CD14-positive monocyte (primary cell): Measurements from ENCODE around the gene HINFP. TPM values are rescaled to one million over a fixed set of nuclear protein-coding genes. Genes with fewer than 3 reads are reported as not detected.

Experiments used
- DNase-seq, 3 donors: peaks; one replicate each; pipeline ENCODE4 v3.0.0-alpha.2; 2011 to 2022
- H2AFZ ChIP-seq: 2 replicates; pipeline ENCODE4 v1.6.0; 2012; ENCODE audit warnings: mild to moderate bottlenecking, low read depth, low read length, inconsistent platforms; ENCODE audit not compliant: insufficient read depth, poor library complexity, severe bottlenecking
- H3K27ac ChIP-seq, 2 donors: 1 replicate in 1 of 2; 2 replicates in 1 of 2; pipeline ENCODE4 v1.5.1; 2012 to 2013; ENCODE audit warnings: low read length in 2 of 2, control low read depth in 1 of 2, inconsistent platforms in 1 of 2, low read depth in 1 of 2, mild to moderate bottlenecking in 1 of 2
- H3K27me3 ChIP-seq, 2 donors: one replicate each; pipeline versions ENCODE4 v1.6.0 to v1.6.1; 2011 to 2013; ENCODE audit warnings: low read length in 2 of 2; ENCODE audit not compliant: control insufficient read depth in 2 of 2, insufficient read depth in 2 of 2
- H3K36me3 ChIP-seq, 2 donors: replicated peaks in 1 of 2; 1 replicate in 1 of 2; 2 replicates in 1 of 2; pipeline versions ENCODE4 v1.5.1 to v1.6.1; 2012 to 2013; ENCODE audit warnings: low read length in 2 of 2, control low read depth in 1 of 2, inconsistent platforms in 1 of 2, mild to moderate bottlenecking in 1 of 2; ENCODE audit not compliant: insufficient read depth in 2 of 2, control insufficient read depth in 1 of 2
- H3K4me1 ChIP-seq, 2 donors: 1 replicate in 1 of 2; 2 replicates in 1 of 2; pipeline versions ENCODE4 v1.5.1 to v1.6.1; 2012 to 2013; ENCODE audit warnings: low read length in 2 of 2, control low read depth in 1 of 2, inconsistent platforms in 1 of 2, mild to moderate bottlenecking in 1 of 2, moderate library complexity in 1 of 2; ENCODE audit not compliant: insufficient read depth in 2 of 2, control insufficient read depth in 1 of 2
- H3K4me2 ChIP-seq: replicated peaks from 2 replicates; pipeline ENCODE3; 2012; ENCODE audit warnings: low read length, moderate library complexity, mild to moderate bottlenecking; ENCODE audit not compliant: poor library complexity, severe bottlenecking; ENCODE audit errors: extremely low read depth
- H3K4me3 ChIP-seq, 3 experiments: fragments of 200-600 bp in 1 of 3; sonication (generic) in 1 of 3; replicated peaks in 1 of 3; 1 replicate in 2 of 3; 2 replicates in 1 of 3; pipeline ENCODE4 v1.5.1; 2011 to 2013; ENCODE audit warnings: low read length in 3 of 3, mild to moderate bottlenecking in 3 of 3, control low read depth in 2 of 3, low read depth in 2 of 3, inconsistent platforms in 1 of 3, moderate library complexity in 1 of 3
- H3K79me2 ChIP-seq: 2 replicates; pipeline ENCODE4 v1.6.0; 2012; ENCODE audit warnings: mild to moderate bottlenecking, control low read depth, inconsistent platforms, low read length, moderate library complexity; ENCODE audit not compliant: insufficient read depth
- H3K9ac ChIP-seq: 2 replicates; pipeline ENCODE4 v1.6.0; 2017; ENCODE audit warnings: low read length, mild to moderate bottlenecking; ENCODE audit not compliant: insufficient read depth, poor library complexity, severe bottlenecking
- H3K9me3 ChIP-seq, 2 donors: replicated peaks in 1 of 2; 1 replicate in 1 of 2; 2 replicates in 1 of 2; pipeline versions ENCODE4 v1.5.1 to v1.6.1; 2012 to 2013; ENCODE audit warnings: low read length in 2 of 2, control low read depth in 1 of 2; ENCODE audit not compliant: control insufficient read depth in 1 of 2, insufficient read depth in 1 of 2
- H4K20me1 ChIP-seq: 2 replicates; pipeline ENCODE4 v1.6.0; 2012; ENCODE audit warnings: mild to moderate bottlenecking, low read length, control low read depth, moderate library complexity; ENCODE audit not compliant: insufficient read depth
- H3K27ac Mint-ChIP-seq, 7 donors: one replicate each; pipeline ENCODE4 v1.8.0; 2020; ENCODE audit warnings: mild to moderate bottlenecking in 7 of 7, mixed read lengths in 7 of 7, moderate library complexity in 6 of 7, inconsistent platforms in 2 of 7
- H3K27me3 Mint-ChIP-seq, 3 donors: one replicate each; pipeline ENCODE4 v1.8.0; 2021 to 2022; ENCODE audit warnings: low read depth in 3 of 3, mild to moderate bottlenecking in 3 of 3, mixed read lengths in 3 of 3, moderate library complexity in 3 of 3, inconsistent platforms in 1 of 3
- H3K36me3 Mint-ChIP-seq, 2 donors: one replicate each; pipeline ENCODE4 v1.8.0; 2020; ENCODE audit warnings: mixed read lengths in 2 of 2, inconsistent platforms in 1 of 2, mild to moderate bottlenecking in 1 of 2
- H3K4me1 Mint-ChIP-seq: one replicate; pipeline ENCODE4 v1.8.0; 2020; ENCODE audit warnings: mild to moderate bottlenecking, mixed read lengths
- H3K4me3 Mint-ChIP-seq, 2 donors: one replicate each; pipeline ENCODE4 v1.8.0; 2020; ENCODE audit warnings: mild to moderate bottlenecking in 2 of 2, mixed read lengths in 2 of 2, moderate library complexity in 1 of 2
- H3K9me3 Mint-ChIP-seq, 7 donors: one replicate each; pipeline ENCODE4 v1.8.0; 2020 to 2022; ENCODE audit warnings: mixed read lengths in 7 of 7, mild to moderate bottlenecking in 6 of 7, moderate library complexity in 6 of 7, inconsistent platforms in 2 of 7
- WGBS: methylation state at CpG from one replicate; pipeline ENCODE4 v1.1.5; 2013; ENCODE audit warnings: missing lambda C conversion rate; ENCODE audit not compliant: insufficient coverage; 5-methylcytosine and 5-hydroxymethylcytosine counted together
- intact Hi-C, 2 donors: fragments of 100-400 bp; cut with micrococcal nuclease; formaldehyde crosslinking; loops; one replicate each; pipeline versions ENCODE4 v1.15.0 to v1.15.1; 2023
- polyA plus RNA-seq, 3 donors: library from polyadenylated mRNA; depleted of rRNA in 1 of 3; unstranded in 2 of 3; stranded (reverse) in 1 of 3; fragments of 300-500 nt in 2 of 3; fragments of >200 nt in 1 of 3; fragmentation: Illumina TruSeq in 2 of 3; gene quantifications; 1 replicate in 2 of 3; 2 replicates in 1 of 3; pipeline ENCODE4 v1.2.3, GENCODE V29; 2012 to 2021
- TF ChIP-seq, protein P1 (sequence below): fragments of 200-600 bp; IDR thresholded peaks from one replicate; pipeline ENCODE4 v1.8.0; 2022; ENCODE audit warnings: antibody characterized with exemption, mild to moderate bottlenecking

The HINFP gene
- polyA plus RNA-seq, 3 donors, result 8.0 to 43.0 (median 8.6) TPM

DNA sequence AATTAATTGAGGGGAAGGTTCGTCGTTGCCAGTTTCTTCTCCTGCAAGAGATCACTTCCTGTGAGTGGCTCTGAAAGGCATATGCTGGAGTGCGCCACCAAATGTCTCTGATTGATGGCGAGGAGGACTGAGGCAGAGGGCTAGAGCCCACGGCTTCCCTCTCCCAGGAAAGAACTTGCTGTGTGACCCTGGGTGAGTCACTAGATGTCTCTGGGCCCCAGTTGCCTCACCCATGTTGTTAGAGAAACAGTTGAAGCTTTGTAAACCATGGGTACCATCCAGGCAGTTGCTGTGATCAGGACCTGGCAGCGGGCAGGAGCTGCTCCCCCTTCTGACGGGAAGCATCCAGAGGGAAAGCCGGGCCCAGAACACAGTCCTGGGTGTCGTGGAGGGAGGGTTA is 30.7 kb downstream of the HINFP start:
- no peak overlapping the region for H3K4me2 ChIP-seq
- H3K9ac ChIP-seq, result no peak overlapping the region
- WGBS, result 69% methylated on average over 4 of the region's 9 CpGs
- Mint-ChIP-seq H3K27ac (peak overlapping the region in 1 of 7 donors; percentile 15), H3K9me3 (peaks cover 0 to 20% (median 0%) of the 10 kb centered on the region in 7 donors), H3K4me3 (no peak overlapping the region), H3K4me1 (peaks cover 27% of the 10 kb centered on the region), H3K36me3 (peaks cover 0 to 5% of the 10 kb centered on the region in 2 donors), H3K27me3 (peaks cover 62 to 81% (median 72%) of the 10 kb centered on the region in 3 donors)
- H2AFZ ChIP-seq, result no peak overlapping the region
- intact Hi-C loops, result no loop called here
- no peaks in the 10 kb centered on the region for H3K36me3 ChIP-seq
- peaks cover 12 to 18% of the 10 kb centered on the region in 2 donors for H3K4me1 ChIP-seq
- H3K79me2 ChIP-seq, result no peaks in the 10 kb centered on the region
- no peak overlapping the region for H3K4me3 ChIP-seq
- no peak for DNase-seq
- peaks cover 0 to 11% of the 10 kb centered on the region in 2 donors for H3K9me3 ChIP-seq
- TF ChIP-seq, protein P1, sequence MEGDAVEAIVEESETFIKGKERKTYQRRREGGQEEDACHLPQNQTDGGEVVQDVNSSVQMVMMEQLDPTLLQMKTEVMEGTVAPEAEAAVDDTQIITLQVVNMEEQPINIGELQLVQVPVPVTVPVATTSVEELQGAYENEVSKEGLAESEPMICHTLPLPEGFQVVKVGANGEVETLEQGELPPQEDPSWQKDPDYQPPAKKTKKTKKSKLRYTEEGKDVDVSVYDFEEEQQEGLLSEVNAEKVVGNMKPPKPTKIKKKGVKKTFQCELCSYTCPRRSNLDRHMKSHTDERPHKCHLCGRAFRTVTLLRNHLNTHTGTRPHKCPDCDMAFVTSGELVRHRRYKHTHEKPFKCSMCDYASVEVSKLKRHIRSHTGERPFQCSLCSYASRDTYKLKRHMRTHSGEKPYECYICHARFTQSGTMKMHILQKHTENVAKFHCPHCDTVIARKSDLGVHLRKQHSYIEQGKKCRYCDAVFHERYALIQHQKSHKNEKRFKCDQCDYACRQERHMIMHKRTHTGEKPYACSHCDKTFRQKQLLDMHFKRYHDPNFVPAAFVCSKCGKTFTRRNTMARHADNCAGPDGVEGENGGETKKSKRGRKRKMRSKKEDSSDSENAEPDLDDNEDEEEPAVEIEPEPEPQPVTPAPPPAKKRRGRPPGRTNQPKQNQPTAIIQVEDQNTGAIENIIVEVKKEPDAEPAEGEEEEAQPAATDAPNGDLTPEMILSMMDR, result no peak
- H4K20me1 ChIP-seq, result no peaks in the 10 kb centered on the region
- peaks cover 35 to 43% of the 10 kb centered on the region in 2 donors for H3K27me3 ChIP-seq
- no peak overlapping the region for H3K27ac ChIP-seq

DNA sequence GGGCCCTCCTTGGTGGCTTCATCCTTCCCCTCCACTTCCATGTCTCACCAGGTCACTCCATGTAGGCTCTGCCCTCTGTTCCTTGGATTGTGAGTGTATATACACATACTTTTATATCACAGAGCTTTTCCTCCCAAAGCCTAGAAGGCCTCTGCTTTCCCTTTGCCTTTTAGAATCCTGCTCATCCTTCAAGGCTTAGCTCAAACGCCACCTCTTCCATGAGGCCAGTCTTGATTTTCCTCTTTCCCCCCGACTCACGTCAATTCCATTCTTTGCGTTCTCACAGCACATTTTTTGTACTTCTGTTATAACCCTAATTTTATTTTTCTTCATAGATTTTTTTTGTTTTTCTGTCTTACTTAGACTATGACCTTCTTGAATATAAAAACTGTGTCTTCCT is 31.2 kb downstream of the HINFP start:
- H3K27ac ChIP-seq, result no peak overlapping the region
- TF ChIP-seq, protein P1, result no peak
- H3K36me3 ChIP-seq, result no peaks in the 10 kb centered on the region
- no peak overlapping the region for H3K4me2 ChIP-seq
- H3K4me1 ChIP-seq, result peaks cover 12 to 18% of the 10 kb centered on the region in 2 donors
- peaks cover 0 to 11% of the 10 kb centered on the region in 2 donors for H3K9me3 ChIP-seq
- intact Hi-C loops, result no loop called here
- 80% methylated on average over 1 of the region's 4 CpGs for WGBS
- Mint-ChIP-seq H3K27ac (no peak overlapping the region), H3K36me3 (peaks cover 0 to 2% of the 10 kb centered on the region in 2 donors), H3K4me3 (peak overlapping the region in 1 of 2 donors; percentile 35), H3K4me1 (peaks cover 27% of the 10 kb centered on the region), H3K27me3 (peaks cover 56 to 75% (median 68%) of the 10 kb centered on the region in 3 donors), H3K9me3 (peaks cover 0 to 22% (median 0%) of the 10 kb centered on the region in 7 donors)
- no peak overlapping the region for H3K4me3 ChIP-seq
- no peaks in the 10 kb centered on the region for H3K79me2 ChIP-seq
- DNase-seq, result no peak
- H4K20me1 ChIP-seq, result no peaks in the 10 kb centered on the region
- H3K9ac ChIP-seq, result no peak overlapping the region
- peaks cover 32 to 40% of the 10 kb centered on the region in 2 donors for H3K27me3 ChIP-seq
- H2AFZ ChIP-seq, result no peak overlapping the region
